Right cardiac atrium (tissue), 5 donors: ENCODE results near the gene GATAD2A. TPM values are rescaled to one million over a fixed set of nuclear protein-coding genes. Genes with fewer than 3 reads are reported as not detected.
"Not testable (repeated sequence)": the region's sequence is repeated elsewhere in the genome, so short reads cannot be mapped to it uniquely, and the experiment has no call there.

Experiments
- ATAC-seq, 2 donors: fragments of 200-7000 bp; cut with Tn5 transposase; one replicate each; pipeline versions ENCODE4 v1.8.0 to v1.9.1; 2020; ENCODE audit warnings: moderate library complexity in 2 of 2, mild to moderate bottlenecking in 1 of 2
- DNase-seq, 3 donors: peaks; one replicate each; pipeline ENCODE4 v3.0.0-alpha.2; 2020
- H3K27ac ChIP-seq: one replicate; pipeline ENCODE4 v1.5.1; 2013; ENCODE audit warnings: mild to moderate bottlenecking, low read length, control low read depth, moderate library complexity
- H3K27me3 ChIP-seq: one replicate; pipeline ENCODE4 v1.6.1; 2013; ENCODE audit not compliant: control insufficient read depth, insufficient read depth
- H3K4me1 ChIP-seq: one replicate; pipeline ENCODE4 v1.6.1; 2013; ENCODE audit warnings: low read length; ENCODE audit not compliant: control insufficient read depth, insufficient read depth
- H3K4me3 ChIP-seq: one replicate; pipeline ENCODE4 v1.5.1; 2013; ENCODE audit warnings: low read length, control low read depth
- H3K9me3 ChIP-seq: one replicate; pipeline ENCODE4 v1.6.1; 2013; ENCODE audit warnings: low read length; ENCODE audit not compliant: control insufficient read depth
- WGBS: extraction: QIAGEN DNeasy Blood & Tissue Kit; methylation state at CpG from one replicate; pipeline ENCODE4 v1.1.7; 2013; 5-methylcytosine and 5-hydroxymethylcytosine counted together
- intact Hi-C, 4 donors: fragments of 100-400 bp; cut with DNase I; formaldehyde crosslinking; loops; one replicate each; pipeline versions ENCODE4 v1.11.0 to v1.14.0; 2022 to 2023
- polyA plus RNA-seq: library from polyadenylated mRNA; stranded (reverse); fragments of 200-250 nt; gene quantifications from one replicate; pipeline ENCODE4 v1.2.3, GENCODE V29; 2013
- total RNA-seq, 4 donors: library from RNA; stranded (reverse); fragmentation: NEBNext Ultra II Directional; extraction: Animal tissue kit (Norgen Biotek cat#: 25700); gene quantifications; one replicate each; pipeline ENCODE4 v1.2.1, GENCODE V29; 2021
- donor health status: healthy with polysubstance abuse.
- donor health status: DM: no; HTN: yes; CAD: no.
- donor health status: DM: no; HTN: no; CAD: no.
- donor health status: DM: no; HTN: yes; CAD: no; lungs with severe emphysema.
- donor health status: DM: yes; HTN: yes; CAD: no.

GATAD2A gene
- total and polyA plus RNA-seq, 5 donors = 12.2 to 53.9 (median 34.2) TPM

- peaks cover 44% of the 10 kb centered on the region for H3K4me1 ChIP-seq
- DNase-seq (peak; percentile 79 to 92 (median 88)), ATAC-seq (peak; percentile 69 to 74)
- no peak overlapping the region for H3K4me3 ChIP-seq
- H3K9me3 ChIP-seq = no peaks in the 10 kb centered on the region
- H3K27ac ChIP-seq = peak overlapping the region; percentile 19
- WGBS = 33% methylated on average over 27 of the region's 27 CpGs
- no peaks in the 10 kb centered on the region for H3K27me3 ChIP-seq
- intact Hi-C loops = no loop called here
Measured at GRCh38 chr19:19461671-19462622, 56.5 kb downstream of the GATAD2A start.

GRCh38 chr19:19463348-19464117 lies 58.1 kb downstream of the GATAD2A start:
- 54% methylated on average over 19 of the region's 19 CpGs for WGBS
- intact Hi-C loops = no loop called here
- peaks cover 42% of the 10 kb centered on the region for H3K4me1 ChIP-seq
- H3K9me3 ChIP-seq = peaks cover 2% of the 10 kb centered on the region
- H3K4me3 ChIP-seq = no peak overlapping the region
- ATAC-seq (peak; percentile 3 to 7), DNase-seq (peak; percentile 62 to 65 (median 65))
- H3K27ac ChIP-seq = peak overlapping the region; percentile 61
- H3K27me3 ChIP-seq = no peaks in the 10 kb centered on the region

DNA sequence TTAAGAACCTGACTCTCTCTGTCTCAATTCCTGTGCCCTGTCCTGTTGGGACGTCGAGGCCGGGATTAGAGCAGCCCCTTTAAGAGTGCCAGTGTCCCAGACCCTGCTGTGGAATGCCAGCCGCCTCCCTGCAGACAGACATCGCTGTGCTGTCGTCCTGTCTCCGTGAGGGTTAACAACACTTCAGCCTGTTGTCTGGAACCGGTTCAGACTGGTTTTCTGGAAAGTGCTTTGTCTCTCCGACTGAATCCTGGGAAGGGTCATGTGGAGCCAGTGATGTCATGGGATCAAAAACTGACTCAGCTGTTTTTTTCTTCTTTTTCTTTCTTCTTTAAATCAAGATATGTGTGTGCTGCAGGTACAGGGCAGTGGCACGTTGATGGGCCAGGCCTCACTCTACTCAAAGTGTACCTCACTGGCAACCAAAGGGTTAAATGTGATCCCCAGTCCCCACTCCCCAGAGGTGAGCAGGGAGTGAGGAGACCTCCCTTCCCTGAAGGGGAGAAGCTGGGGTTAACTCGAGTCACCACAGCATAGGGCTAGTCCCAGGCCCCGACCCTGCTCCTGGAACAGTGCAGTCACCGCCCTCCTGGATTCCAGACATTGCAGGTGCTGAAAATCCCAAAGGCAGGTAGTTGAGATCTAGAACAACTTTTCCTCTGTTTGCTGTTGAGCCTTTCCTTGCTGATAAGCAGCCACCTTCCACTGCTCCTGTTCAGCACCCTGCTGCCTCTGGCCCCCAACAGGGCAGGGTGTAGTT lies 59.0 kb downstream of the GATAD2A start:
- no peak for DNase-seq
- Histone ChIP-seq H3K4me3 (no peak overlapping the region), H3K27ac (peak overlapping the region; percentile 61), H3K4me1 (peaks cover 39% of the 10 kb centered on the region), H3K27me3 (no peaks in the 10 kb centered on the region), H3K9me3 (peaks cover 2% of the 10 kb centered on the region)
- no peak for ATAC-seq
- intact Hi-C loops = no loop called here
- 47% methylated on average over 13 of the region's 13 CpGs for whole genome bisulfite sequencing

DNA sequence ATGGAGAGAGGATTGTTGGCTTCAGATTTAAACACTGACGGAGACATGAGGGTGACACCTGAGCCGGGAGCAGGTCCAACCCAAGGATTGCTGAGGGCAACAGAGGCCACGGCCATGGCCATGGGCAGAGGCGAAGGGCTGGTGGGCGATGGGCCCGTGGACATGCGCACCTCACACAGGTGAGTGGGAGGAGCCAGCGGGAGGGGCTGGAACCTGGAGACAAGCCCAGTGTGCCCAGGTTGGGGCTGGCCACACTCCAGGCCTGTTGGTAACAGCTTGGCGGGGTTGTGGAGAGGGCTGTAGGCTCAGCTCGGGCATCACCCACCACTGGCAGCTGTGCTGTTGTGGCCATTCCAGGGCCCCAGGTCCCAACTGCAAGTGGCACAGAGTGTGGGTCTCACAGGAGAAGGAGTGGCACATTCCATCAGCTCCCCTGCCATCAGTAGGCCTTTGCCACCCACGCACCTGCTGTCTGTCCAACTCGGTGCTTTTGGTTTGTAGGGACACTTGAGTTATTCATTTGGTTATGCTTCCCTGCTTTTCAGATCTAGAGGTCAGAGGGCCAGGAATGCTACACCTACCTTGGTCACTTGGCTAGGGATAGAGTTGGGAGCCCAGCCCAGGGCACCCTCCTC lies 60.1 kb downstream of the GATAD2A start:
- H3K4me3 ChIP-seq = no peak overlapping the region
- intact Hi-C loops = no loop called here

DNA sequence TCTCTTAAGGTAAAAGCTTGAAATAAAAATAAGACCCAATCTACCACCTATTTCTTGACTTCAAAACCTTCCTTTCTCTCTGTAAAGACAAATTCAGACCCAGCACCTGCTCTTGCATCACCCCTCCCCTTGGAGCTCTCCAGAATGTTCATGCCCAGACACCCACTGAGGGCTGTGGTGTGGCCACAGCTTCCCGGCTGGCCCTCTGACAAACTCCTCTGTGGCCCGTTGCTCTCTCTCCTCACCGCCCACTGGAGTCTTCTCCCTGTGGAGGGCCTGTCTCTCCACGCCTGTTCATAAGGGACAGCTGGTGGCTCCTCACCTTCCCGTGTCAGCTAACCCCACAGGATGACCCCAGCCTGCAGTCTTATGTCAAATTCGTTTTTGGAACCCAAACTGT lies 60.7 kb downstream of the GATAD2A start:
- intact Hi-C loops = no loop called here
- Histone ChIP-seq H3K27ac (no peak overlapping the region), H3K4me3 (no peak overlapping the region), H3K4me1 (peaks cover 27% of the 10 kb centered on the region), H3K9me3 (peaks cover 2% of the 10 kb centered on the region), H3K27me3 (no peaks in the 10 kb centered on the region)
- DNase-seq (no peak), ATAC-seq (no peak)
- WGBS = 89% methylated on average over 6 of the region's 6 CpGs

More for the DNA sequence above, 60.1 kb downstream of the GATAD2A start:
- Histone ChIP-seq H3K4me1 (peaks cover 30% of the 10 kb centered on the region), H3K9me3 (peaks cover 2% of the 10 kb centered on the region), H3K27me3 (no peaks in the 10 kb centered on the region), H3K27ac (no peak overlapping the region)
- ATAC-seq (no peak), DNase-seq (no peak)
- WGBS = 94% methylated on average over 12 of the region's 12 CpGs

GRCh38 chr19:19468424-19469050 lies 63.1 kb downstream of the GATAD2A start:
- ATAC-seq (no peak), DNase-seq (no peak)
- Histone ChIP-seq H3K27me3 (no peaks in the 10 kb centered on the region), H3K4me1 (peaks cover 8% of the 10 kb centered on the region), H3K27ac (no peak overlapping the region), H3K4me3 (no peak overlapping the region), H3K9me3 (peaks cover 2% of the 10 kb centered on the region)
- intact Hi-C loops = no loop called here
- 98% methylated on average over 2 of the region's 2 CpGs for WGBS

- no peak overlapping the region for H3K4me3 ChIP-seq
- H3K27ac ChIP-seq = no peak overlapping the region
- H3K27me3 ChIP-seq = no peaks in the 10 kb centered on the region
- H3K4me1 ChIP-seq = peaks cover 2% of the 10 kb centered on the region
- no peak for DNase-seq
- no peak for ATAC-seq
- intact Hi-C loops = no loop called here
- 87% methylated on average over 3 of the region's 3 CpGs for WGBS
- H3K9me3 ChIP-seq = peaks cover 2% of the 10 kb centered on the region
Measured at GRCh38 chr19:19470579-19470978, 65.1 kb downstream of the GATAD2A start.

- peaks cover 2% of the 10 kb centered on the region for H3K4me1 ChIP-seq
- H3K4me3 ChIP-seq = no peak overlapping the region
- peaks cover 2% of the 10 kb centered on the region for H3K9me3 ChIP-seq
- intact Hi-C loops = no loop called here
- 88% methylated on average over 6 of the region's 6 CpGs for WGBS
- no peak for ATAC-seq
- H3K27me3 ChIP-seq = no peaks in the 10 kb centered on the region
- no peak overlapping the region for H3K27ac ChIP-seq
- no peak for DNase-seq
Measured at GRCh38 chr19:19471682-19472081, 66.2 kb downstream of the GATAD2A start.

DNA sequence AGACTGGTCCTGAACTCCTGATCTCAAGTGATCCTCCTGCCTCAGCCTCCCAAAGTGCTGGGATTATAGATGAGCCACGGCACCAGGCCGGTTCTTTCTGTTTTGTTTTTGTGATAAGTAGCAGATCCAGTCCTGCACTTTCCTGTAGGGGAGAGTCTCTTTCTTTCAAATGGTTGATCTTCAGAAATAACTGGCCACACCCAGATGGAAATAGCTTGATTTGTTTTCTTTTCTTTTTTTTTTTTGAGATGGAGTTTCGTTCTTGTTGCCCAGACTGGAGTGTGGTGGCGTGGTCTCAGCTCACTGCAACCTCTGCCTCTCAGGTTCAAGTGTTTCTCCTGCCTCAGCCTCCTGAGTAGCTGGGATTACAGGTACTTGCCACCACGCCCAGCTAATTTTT lies 66.6 kb downstream of the GATAD2A start:
- H3K27ac ChIP-seq, H3K27me3 ChIP-seq, DNase-seq, intact Hi-C loops, H3K9me3 ChIP-seq, H3K4me3 ChIP-seq, H3K4me1 ChIP-seq: not testable (repeated sequence)
- WGBS = 76% methylated on average over 5 of the region's 5 CpGs
- peak in 1 of 2 donors; percentile 48 for ATAC-seq
